ENCODE results near the gene CDKL1.
"Not testable (repeated sequence)": the region's sequence is repeated elsewhere in the genome, so short reads cannot be mapped to it uniquely, and the experiment has no call there.

The CDKL1 gene

DNA sequence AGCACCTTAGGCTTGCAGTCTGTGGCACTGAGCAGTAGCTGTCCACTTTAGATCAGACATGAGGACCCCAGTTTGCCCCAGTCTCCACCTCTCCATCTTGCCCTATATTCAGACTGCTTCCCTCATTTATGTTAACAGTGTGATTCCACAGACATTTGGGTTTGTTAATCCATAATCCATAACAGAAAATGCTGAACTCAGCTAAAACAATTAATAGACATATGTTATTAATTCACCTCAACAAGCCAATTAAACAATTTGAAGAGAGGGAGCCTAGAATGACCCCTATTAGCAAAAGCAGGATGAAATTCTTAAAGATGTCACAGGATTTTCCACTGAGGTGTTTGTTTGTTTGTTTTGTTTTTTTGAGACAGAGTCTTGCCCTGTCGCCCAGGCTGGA is 9.1 kb downstream of the CDKL1 start:
- DNase-seq = no peak

DNA sequence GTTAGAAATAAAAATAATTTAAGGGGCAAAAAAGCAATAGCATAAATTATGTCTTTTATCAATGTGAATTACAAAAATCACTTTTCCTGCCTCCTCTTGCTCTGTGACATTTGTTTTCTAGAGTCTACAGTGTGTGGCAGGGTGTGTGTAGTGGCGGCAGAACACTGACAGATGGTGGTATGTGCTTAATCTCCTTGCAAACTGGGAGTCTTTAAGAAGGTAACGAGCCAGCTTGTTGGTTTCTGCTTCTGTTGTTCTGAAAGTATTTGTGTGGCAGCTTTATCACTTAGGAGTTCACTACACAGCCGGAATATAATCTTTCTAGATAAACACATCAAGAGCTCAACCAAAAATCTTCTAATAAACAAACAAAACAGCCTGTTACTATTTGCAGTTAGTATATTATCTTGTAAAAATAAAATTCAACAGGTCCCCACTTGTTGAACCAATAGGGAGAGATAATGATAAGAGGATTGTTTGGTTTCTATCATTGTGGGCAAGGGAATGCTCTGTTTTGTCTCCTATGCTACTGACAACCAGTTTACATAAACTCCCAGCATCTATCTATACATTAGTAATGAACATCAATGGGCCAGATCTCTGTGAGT is 13.0 kb downstream of the CDKL1 start:
- no peak for DNase-seq

DNA sequence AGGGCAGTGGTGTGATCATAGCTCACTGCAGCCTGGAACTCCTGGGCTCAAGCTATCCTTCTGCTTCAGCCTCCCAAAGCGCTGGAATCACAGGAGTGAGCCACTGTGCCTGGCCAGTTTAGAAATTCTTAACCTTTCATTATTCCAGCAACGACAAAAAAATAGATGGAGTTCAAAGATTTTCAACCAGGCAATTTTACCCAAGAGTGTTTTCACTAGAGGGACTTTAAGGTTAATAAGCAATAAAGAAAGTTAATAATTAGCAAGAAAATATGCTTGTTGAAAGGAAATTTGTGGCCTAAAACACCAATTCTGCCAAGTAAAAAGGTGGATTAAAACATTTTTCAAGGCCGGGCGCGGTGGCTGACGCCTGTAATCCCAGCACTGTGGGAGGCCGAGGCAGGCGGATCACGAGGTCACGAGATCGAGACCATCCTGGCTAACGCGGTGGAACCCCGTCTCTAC is 14.8 kb downstream of the CDKL1 start:
- no peak for DNase-seq

DNA sequence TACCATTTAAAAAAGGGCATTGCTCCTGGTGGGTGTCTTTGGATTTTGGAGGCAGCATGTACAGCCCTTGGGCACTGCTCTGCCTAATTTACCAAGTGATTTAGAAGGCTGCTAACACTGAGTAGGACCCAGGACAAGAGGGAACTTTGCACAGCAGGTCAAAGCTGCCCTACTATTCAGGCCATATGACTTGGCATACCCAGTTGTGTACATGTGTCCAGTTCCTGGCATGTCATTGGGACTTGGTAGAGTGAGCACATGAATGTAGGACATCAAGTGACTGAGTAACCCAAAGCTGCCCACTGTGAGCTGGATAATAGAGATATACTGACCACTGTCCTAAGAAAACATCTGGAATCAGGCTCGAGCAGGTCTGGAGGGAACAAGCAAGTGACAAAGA is 15.7 kb downstream of the CDKL1 start:
- DNase-seq = no peak

DNA sequence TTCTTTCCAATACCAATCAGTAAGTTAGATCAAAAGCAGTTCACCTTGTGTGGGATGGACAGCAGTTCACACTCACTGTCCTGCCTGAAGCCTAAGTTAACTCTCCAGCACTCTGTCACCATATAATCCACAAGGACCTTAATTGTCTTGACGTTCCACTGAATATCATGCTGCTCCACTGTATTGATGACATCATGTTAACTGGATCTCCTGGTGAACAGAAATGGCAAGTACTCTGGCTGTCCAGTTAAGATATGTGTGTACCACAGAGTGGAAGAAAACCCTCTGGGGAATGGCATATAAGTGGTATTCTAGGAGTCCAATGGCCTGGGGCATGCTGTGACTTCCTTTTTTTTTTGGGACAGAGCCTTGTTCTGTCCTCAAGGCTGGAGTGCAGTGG is 16.2 kb downstream of the CDKL1 start:
- no peak for DNase-seq

DNA sequence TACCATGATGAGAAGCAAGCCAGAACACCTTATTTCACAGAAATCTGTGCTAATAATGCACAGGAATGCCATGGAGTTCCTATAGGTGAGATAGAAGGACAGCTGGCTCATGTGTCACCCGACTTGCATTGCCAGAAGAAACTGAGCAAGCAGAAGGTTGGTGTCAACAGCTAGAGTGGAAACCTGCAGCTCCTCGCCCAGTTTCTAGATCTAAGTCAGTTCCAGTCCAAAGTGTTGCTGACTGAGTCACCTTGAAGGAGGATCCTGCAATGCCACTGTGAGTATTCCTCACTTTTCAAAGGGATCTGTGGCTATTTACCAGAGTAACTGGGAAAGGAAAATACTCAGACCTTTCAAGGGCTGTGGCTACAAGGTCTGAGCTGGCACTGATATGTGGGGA is 17.1 kb downstream of the CDKL1 start:
- DNase-seq = no peak

DNA sequence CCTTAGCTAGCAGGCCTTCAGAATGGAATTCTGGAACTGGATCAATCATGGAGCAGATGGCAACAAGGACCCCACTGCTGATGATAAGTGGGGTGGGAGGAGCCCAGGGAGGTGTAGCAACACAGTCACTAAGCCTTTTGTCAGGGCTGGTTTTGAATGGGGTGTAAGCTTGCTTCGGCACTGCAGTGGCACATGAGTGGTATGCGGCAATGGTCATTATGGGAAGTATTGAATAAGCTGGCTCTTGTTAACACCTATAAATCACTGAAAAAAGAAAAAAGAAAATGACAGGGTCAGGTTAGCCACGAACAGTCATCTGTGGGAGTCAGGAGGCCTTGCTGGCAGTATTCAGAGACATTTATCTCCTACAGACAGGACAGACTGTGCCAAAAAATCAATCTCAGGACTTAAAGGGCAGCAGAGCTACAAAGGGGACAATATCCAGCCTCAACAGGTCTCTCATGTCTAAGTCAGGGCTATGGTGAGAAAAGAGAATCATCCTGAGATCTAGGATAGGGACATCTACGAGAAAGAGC is 19.1 kb downstream of the CDKL1 start:
- no peak for DNase-seq

DNA sequence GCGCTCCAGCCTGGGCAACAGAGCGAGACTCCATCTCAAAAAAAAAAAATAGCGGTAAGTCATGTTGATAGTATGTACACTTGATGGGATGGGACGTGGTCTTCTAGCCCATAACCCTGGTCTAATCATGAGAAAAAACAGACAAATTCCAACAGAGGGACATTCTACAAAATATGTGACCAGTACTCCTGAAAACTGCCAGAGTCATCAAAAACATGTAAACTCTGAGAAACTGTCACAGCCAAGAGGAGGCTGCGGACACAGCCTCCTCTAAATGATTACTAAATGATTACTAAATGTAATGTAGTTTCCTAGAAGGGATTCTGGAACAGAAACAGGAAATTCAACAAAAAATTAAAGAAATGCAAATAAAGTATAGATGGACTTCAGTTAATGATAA is 20.9 kb downstream of the CDKL1 start:
- no peak for DNase-seq

DNA sequence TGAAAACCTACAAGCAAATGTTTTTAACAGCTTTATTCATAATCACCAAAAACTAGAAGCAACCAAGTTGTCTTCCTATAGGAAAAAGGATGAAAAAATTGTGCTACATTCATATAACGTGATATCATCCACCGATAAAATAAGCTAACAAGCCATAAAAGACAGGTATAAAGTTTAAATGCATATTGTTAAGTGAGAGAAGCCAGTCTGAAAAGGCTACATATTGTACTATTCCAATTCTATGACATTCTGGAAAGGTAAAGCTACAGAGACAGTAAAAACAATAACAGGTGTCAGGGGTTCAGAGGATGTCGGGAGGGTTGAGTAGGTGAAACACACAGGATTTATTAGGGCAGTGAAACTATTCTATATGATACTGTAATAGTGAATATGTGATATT is 22.7 kb downstream of the CDKL1 start:
- DNase-seq = no peak

DNA sequence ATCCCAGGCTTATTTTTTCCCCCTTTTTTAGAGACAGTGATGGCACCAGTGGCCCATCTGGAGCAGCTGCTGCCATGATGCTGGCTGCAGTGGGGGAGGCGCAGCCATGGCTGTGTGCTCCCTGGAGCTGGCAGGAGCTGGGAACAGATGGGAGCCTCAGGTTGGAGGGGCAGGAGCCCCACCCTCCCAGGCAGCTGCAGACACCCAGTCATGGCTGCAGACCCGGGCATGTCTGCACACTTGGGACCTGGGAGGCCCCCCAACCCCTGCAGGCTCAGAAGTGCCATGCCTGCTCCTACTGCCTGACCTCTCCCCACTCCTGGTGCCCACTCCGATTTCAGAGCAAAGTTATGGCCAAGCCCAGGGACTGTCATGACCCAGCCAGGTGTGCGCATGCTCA is 25.1 kb downstream of the CDKL1 start:
- no peak for DNase-seq

DNA sequence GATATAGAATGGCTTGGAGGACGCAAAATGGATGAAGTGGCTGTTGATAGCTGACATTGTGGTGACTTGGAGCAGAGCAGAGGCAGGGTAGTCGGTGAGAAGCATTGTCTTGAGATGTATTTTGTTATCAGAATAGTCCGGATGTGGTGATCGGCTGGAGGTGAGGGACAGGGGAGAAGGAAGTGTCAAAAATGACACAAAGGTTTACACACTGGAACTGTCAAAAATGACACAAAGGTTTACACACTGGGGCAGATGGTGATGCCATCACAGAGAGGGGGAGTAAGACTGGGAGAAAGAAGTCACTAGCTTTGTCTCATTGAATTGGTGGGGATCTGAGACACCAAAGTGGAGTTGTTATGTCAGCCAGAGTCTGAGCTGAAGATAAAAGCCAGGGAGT is 30.1 kb downstream of the CDKL1 start:
- no peak for DNase-seq

DNA sequence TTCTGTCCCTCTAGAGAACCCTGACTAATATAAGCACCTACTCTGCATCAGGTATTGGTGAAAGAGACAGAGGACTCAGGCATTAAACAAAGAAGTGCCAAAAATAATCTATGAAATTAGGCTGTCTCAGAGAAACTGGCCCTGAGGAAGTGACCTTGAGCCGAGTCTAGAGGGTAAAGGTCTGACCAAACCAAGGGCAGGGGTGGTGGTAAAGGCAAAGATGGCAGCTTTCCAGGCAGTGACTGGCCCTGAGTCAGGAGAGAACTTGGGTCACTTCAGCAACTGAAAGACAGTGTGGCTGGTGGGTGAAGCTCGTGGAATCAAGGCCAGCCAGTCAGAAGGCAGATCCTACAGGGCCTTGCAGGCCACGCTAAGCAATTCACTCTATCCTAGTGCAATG is 30.6 kb downstream of the CDKL1 start:
- no peak for DNase-seq

DNA sequence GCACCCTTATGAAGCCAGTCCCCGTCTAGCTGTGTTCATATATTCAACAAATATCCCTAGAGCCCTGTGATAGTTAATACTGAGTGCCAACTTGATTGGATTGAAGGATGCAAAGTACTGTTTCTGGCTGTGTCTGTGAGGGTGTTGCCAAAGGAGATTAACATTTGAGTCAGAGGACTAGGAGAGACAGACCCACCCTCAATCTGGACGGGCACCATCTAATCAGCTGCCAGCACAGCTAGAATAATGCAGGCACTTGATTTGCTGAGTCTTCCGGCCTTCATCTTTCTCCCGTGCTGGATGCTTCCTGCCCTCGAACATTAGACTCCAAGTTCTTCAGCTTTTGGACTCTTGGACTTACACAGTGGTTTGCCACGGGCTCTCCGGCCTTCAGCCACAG is 31.1 kb downstream of the CDKL1 start:
- not testable (repeated sequence) for DNase-seq

DNA sequence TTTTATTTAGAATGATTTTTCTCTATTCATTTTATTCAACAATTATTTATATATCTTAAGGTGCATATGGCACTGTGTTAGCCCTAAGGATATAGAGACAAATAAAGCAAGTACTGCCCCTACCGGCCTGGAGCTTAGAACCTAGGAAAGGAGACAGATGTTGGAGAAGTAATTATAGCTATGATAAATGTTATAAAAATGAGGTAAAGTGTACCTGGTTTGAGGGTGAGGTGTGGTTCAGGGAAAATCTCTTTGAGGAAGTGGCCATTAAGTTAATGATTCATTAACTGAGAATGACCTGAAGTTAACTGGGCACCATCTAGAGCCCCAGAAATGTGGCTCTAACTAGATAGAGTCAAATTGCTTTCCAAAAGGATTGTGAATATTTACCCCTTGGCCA is 31.9 kb downstream of the CDKL1 start:
- DNase-seq = no peak

DNA sequence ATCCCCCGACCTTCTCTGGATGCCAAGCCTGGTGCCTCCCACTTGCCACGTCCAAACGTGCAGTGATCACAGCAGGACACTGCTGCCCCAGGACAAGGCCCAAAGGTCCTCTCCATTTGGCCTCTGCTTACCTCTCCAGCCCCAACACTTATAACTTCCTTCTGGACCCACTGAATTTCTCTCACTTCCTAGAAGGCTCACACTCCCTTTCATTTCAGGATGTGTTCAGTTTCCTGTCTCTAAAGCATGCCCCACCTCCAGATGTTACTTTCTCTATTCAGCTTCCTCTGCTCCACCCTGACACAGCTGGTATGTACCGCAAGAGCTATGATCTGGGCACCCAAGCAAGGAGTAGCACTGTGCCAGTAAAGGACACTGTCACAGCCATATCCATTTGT is 33.0 kb downstream of the CDKL1 start:
- DNase-seq = peak; percentile 7

DNA sequence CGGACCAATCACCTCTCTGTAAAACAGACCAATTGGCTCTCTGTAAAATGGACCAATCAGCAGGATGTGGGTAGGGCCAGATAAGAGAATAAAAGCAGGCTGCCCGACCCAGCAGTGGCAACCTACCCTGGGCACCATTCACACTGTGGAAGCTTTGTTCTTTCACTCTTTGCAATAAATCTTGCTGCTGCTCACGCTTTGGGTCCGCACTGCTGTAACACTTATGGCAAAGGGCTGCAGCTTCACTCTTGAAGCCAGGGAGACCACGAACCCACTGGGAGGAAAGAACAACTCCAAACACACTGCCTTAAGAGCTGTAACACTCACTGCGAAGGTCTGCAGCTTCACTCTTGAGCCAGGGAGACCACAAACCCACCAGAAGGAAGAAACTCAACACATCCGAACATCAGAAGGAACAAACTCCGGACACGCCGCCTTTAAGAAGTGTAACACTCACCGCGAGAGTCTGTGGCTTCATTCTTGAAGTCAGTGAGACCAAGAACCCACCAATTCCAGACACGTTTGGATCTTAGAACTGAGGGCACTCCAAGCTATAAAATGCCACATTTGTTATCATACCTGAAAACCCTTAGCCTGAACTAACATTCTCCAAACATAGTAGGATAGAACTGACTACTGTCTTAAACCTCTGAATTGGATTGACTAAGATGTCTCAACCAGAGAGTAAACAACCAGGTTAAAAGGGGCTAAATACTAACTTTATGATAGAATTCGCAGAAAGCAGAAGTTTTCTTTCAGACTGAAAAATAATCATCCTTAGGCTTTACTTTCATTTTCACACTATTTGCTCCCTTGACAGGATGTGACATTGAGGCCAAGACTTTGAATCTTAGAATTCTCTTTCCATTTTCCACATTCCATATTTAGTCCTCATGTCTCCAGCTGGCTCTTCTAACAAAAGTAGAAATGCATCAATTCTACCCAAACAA is 33.6 kb downstream of the CDKL1 start:
- DNase-seq = peak; percentile 13

DNA sequence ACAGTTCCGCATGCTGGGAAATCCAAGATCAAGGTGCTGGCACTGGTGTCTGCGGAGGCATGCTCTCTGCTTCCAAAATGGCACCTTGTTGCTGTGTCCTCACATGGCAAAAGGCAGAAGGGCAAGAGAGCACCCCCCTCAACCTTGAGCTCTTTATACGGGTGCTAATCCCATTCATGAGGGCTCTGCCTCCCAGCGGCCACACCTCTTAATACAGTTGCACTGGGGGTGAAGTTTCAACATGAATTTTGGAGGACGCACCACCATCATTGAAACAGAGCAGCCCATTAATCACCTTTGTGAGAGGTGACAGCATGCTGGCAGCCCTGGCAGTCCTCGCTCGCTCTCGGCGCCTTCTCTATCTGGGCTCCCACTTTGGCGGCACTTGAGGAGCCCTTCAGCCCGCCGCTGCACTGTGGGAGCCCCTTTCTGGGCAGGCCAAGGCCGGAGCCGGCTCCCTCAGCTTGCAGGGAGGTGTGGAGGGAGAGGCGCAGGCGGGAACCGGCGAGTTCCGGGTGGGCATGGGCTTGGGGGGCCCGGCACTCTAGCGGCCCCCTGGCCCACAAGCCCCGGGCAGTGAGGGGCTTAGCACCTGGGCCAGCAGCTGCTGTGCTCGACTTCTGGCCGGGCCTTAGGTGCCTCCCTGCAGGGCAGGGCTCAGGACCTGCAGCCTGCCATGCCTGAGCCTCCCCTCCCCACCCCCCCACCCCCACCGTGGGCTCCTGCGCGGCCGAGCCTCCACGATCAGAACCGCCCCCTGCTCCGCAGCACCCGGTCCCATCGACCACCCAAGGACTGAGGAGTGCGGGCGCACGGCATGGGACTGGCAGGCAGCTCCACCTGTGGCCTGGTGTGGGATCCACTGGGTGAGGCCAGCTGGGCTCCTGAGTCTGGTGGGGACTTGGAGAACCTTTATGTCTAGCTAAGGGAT is 34.9 kb downstream of the CDKL1 start:
- DNase-seq = not testable (repeated sequence)

DNA sequence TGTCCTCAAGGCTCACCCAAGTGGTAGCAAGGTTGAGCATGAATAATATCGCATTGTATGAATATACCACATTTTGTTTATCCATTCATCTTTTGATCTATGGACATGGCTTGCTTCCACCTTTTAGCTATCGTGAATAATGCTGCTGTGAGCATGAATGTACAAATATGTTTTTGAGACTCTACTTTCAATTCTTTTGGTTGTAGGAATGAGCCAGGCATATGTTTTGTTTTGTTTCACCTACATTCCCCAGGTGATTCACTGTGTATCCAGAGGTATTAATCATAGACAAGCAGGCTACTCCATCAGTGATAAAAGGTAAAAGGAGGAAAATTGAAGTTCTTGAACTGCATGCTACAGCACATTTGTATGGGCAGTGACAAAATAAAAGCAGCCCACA is 35.8 kb downstream of the CDKL1 start:
- DNase-seq = no peak

DNA sequence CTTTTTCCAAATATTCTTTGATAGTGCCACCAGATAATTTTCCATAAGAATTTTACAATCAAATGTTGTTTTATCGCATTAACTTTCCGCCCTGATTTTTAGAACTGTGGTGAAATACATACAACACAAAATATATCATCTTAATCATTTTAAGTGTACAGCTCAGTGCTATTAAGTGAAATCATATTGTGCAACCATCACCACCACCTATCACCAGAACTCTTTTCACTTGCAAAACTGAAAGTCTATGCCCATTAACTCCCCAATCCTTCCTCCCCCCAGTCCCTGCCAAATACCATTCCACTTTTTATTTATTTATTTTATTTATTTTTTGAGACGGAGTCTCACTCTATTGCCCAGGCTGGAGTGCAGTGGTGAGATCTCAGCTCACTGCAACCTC is 36.6 kb downstream of the CDKL1 start:
- DNase-seq = no peak

DNA sequence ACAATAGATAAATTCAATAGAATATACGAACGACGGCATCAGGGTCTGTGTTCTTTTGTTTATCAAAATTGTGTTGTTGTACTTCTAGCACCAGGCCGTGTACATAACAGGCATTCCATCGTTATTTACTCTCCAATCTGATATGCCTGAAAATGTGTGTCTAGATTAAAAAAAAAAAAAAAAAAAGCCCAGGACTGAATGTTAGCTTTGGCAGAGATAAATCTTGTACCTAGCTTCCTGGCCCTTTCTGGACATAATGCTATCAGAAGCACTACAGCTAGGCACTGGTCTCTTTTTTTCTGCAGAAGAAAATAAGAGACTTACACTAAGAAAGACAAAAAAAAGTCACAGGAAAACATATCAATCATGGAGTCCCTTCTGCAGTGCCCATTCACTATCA is 37.0 kb downstream of the CDKL1 start:
- DNase-seq = no peak

DNA sequence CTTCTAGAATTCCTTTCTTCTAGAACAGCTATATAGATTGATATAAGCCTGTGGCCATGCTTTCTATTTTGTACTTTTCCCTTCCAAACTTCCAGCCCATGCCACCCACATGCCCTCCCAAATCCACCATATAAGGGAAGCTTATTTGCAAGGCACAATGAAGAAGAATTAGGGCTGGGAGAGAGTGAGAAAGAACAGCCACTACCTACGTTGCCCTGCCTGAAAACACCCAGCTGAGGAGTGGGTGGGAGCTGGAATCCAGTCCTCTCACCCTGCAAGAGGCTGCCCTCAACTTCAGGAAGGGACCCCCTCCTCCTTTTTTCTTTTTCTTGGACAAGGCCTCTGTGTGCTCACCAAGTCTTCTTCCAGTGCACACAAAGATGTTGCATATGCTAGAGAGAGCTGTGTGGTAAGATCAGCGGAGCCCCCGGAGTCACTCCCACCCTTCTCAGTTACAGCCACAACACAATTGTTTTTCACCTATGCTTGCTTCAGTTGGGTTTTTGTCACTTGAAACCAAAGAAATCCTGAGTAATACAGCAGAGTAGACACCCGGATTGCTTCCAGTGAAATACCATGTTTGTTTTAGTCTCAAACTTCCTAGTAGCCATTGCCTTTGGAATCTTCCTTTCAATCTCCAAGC is 38.8 kb downstream of the CDKL1 start:
- DNase-seq = no peak

DNA sequence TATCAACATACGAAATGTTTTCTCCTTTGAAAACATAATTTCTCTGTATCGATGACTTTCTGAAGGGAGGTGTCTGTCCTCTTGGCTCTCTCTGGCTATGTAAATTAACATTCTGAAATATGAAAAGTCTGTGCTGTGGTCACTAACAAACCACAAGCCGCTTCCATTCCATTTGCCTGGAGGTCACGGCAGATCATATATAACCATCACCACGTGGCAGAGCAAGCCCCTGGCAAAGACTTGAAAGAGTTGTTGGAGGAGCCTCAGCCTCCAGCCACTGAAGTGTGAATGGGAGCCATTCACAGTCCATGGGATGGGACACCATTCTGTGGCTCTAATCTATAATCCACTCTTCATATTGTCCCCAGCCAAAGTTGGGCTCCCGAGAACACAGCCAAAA is 39.6 kb downstream of the CDKL1 start:
- DNase-seq = no peak

DNA sequence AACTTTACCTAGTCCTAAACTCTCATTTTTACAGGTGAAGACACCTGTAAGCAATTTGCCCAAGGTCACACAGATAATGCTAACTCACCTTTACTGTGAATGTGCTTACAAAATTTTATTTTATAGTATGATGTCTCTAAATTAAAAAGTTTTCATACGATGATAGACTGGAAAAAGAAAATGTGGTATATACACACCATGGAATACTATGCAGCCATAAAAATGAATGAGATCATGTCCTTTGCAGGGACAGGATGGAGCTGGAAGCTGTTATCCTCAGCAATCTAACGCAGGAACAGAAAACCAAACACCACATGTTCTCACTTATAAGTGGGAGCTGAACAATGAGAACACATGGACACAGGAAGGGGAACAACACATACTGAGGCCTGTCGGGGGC is 40.4 kb downstream of the CDKL1 start:
- DNase-seq = not testable (repeated sequence)

Measured in stimulated activated CD4-positive, alpha-beta T cell treated with anti-CD3 and anti-CD28 coated beads, Interleukin-4, amount 100 ng/mL, for 1 hour (primary cell).